DND-41 (cell line): Measurements from ENCODE around the gene MAST4.

ENCODE experiments used
- CTCF ChIP-seq: IDR thresholded peaks from 2 replicates; pipeline ENCODE4 v1.5.1; 2012; ENCODE audit warnings: borderline replicate concordance, low read length, moderate library complexity, mild to moderate bottlenecking; ENCODE audit not compliant: poor library complexity, severe bottlenecking; ENCODE audit errors: extremely low read depth
- EZH2 ChIP-seq: IDR thresholded peaks from 3 replicates; pipeline ENCODE4 v1.6.1; 2012; ENCODE audit warnings: borderline replicate concordance, low read depth, mild to moderate bottlenecking, moderate library complexity, low read length, inconsistent platforms; ENCODE audit not compliant: severe bottlenecking

GRCh38 chr5:67033880-67034651, 437.9 kb downstream of the MAST4 start:
- TF ChIP-seq CTCF, result no peak
- TF ChIP-seq EZH2, result no peak
